ENCODE measurements around the gene ARID1A. TPM values are rescaled to one million over a fixed set of nuclear protein-coding genes. Genes with fewer than 3 reads are reported as not detected.
A peak's percentile ranks its signal among the peaks of the same experiment; 100 is the strongest.
"Not testable (repeated sequence)": the region's sequence is repeated elsewhere in the genome, so short reads cannot be mapped to it uniquely, and the experiment has no call there.

Gene ARID1A
- total and polyA plus RNA-seq, 4 donors = 12.2 to 31.9 (median 20.2) TPM

GRCh38 chr1:26810105-26810504 lies 114.3 kb downstream of the ARID1A start:
- H3K4me1 ChIP-seq (ENCODE audit: control insufficient read depth in 4 of 4, insufficient read depth in 4 of 4, low read length in 3 of 4) = peaks cover 0 to 12% (median 4%) of the 10 kb centered on the region in 4 donors
- not testable (repeated sequence) for H3K27ac ChIP-seq (ENCODE audit: low read depth in 1 of 2, low read length in 2 of 2); H3K4me3 ChIP-seq (ENCODE audit: low read depth in 1 of 3, low read length in 3 of 3); H3K27me3 ChIP-seq (ENCODE audit: control insufficient read depth in 4 of 4, insufficient read depth in 4 of 4, low read length in 3 of 4); H3K36me3 ChIP-seq (ENCODE audit: control insufficient read depth in 4 of 4, insufficient read depth in 3 of 4, low read depth in 1 of 4, low read length in 3 of 4); H3K9ac ChIP-seq (ENCODE audit: low read depth in 1 of 2, low read length in 2 of 2); H3K9me3 ChIP-seq (ENCODE audit: control insufficient read depth in 4 of 4, low read length in 3 of 4)
- DNase-seq (ENCODE audit: low spot score) = peak; percentile 67
- TF ChIP-seq RAD21 (IDR thresholded peaks at IDR 0.05) = peak; percentile 70 to 81
- peak; percentile 74 for TF ChIP-seq CTCF (IDR thresholded peaks at IDR 0.05; ENCODE audit: low read depth, low read length, missing input control)
- 61% methylated on average over 11 of the region's 11 CpGs for WGBS

- Histone ChIP-seq H3K9me3 (ENCODE audit: control insufficient read depth in 4 of 4, low read length in 3 of 4) (no peaks in the 10 kb centered on the region), H3K9ac (ENCODE audit: low read depth in 1 of 2, low read length in 2 of 2) (no peak overlapping the region), H3K27ac (ENCODE audit: low read depth in 1 of 2, low read length in 2 of 2) (no peak overlapping the region), H3K4me1 (ENCODE audit: control insufficient read depth in 4 of 4, insufficient read depth in 4 of 4, low read length in 3 of 4) (peaks cover 0 to 9% (median 4%) of the 10 kb centered on the region in 4 donors), H3K36me3 (ENCODE audit: control insufficient read depth in 4 of 4, insufficient read depth in 3 of 4, low read depth in 1 of 4, low read length in 3 of 4) (no peaks in the 10 kb centered on the region), H3K27me3 (ENCODE audit: control insufficient read depth in 4 of 4, insufficient read depth in 4 of 4, low read length in 3 of 4) (no peaks in the 10 kb centered on the region), H3K4me3 (ENCODE audit: low read depth in 1 of 3, low read length in 3 of 3) (no peak overlapping the region)
- no peak for TF ChIP-seq EGR1 (IDR thresholded peaks at IDR 0.05; ENCODE audit: low read depth in 2 of 2)
- no peak for TF ChIP-seq RAD21 (IDR thresholded peaks at IDR 0.05)
- TF ChIP-seq ATF3 (IDR thresholded peaks at IDR 0.05) = no peak
- TF ChIP-seq CTCF (IDR thresholded peaks at IDR 0.05; ENCODE audit: low read depth, low read length, missing input control) = no peak
- no peak for TF ChIP-seq FOXA1 (IDR thresholded peaks at IDR 0.05)
- TF ChIP-seq HNF4A (conservative IDR thresholded peaks at IDR 0.05) = no peak
- no peak for TF ChIP-seq SP1 (IDR thresholded peaks at IDR 0.05)
- no peak for TF ChIP-seq GABPA (IDR thresholded peaks at IDR 0.05 in 1 of 2, conservative IDR thresholded peaks at IDR 0.05 in 1 of 2)
- no peak for TF ChIP-seq HNF4G (IDR thresholded peaks at IDR 0.05)
- TF ChIP-seq RXRA (IDR thresholded peaks at IDR 0.05) = no peak
- TF ChIP-seq NR2F2 (IDR thresholded peaks at IDR 0.05) = no peak
- TF ChIP-seq ZBTB33 (IDR thresholded peaks at IDR 0.05) = no peak
- WGBS = 82% methylated on average over 4 of the region's 4 CpGs
- DNase-seq (ENCODE audit: low spot score) = no peak
Observed at GRCh38 chr1:26811057-26811456, 115.2 kb downstream of the ARID1A start.
